Panc1 (cell line): ENCODE data around the gene FAM20A.

Source experiments
- POLR2AphosphoS5 ChIP-seq: IDR thresholded peaks from 2 replicates; pipeline ENCODE4 v1.6.1; 2012; ENCODE audit warnings: mild to moderate bottlenecking, low read depth, low read length, moderate library complexity
- TCF7L2 ChIP-seq: IDR thresholded peaks from 2 replicates; pipeline ENCODE4 v1.6.1; 2011; ENCODE audit warnings: mild to moderate bottlenecking, low read depth, low read length, inconsistent platforms
- TF ChIP-seq, protein P1 (sequence below): fragments of 450-650 bp; IDR thresholded peaks from 2 replicates; pipeline ENCODE4 v1.5.1; 2017; ENCODE audit warnings: mild to moderate bottlenecking

DNA sequence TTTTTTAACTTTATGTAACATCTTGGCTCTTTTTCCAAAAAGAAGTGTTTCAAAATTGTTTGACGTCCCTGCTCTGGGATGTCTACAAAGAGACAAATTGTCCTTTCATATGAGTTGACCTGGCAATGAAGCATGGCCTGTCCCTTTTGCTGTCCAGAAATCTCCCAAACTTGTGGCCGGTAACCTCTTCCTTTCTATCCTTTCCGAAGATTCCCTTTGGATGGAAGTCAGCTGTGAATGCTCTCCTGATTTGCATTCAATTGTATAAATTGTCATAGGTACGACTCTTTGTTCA is 40.9 kb upstream of the FAM20A start:
- TF ChIP-seq TCF7L2 (no peak), POLR2AphosphoS5 (no peak)
- TF ChIP-seq, protein P1, sequence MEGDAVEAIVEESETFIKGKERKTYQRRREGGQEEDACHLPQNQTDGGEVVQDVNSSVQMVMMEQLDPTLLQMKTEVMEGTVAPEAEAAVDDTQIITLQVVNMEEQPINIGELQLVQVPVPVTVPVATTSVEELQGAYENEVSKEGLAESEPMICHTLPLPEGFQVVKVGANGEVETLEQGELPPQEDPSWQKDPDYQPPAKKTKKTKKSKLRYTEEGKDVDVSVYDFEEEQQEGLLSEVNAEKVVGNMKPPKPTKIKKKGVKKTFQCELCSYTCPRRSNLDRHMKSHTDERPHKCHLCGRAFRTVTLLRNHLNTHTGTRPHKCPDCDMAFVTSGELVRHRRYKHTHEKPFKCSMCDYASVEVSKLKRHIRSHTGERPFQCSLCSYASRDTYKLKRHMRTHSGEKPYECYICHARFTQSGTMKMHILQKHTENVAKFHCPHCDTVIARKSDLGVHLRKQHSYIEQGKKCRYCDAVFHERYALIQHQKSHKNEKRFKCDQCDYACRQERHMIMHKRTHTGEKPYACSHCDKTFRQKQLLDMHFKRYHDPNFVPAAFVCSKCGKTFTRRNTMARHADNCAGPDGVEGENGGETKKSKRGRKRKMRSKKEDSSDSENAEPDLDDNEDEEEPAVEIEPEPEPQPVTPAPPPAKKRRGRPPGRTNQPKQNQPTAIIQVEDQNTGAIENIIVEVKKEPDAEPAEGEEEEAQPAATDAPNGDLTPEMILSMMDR: no peak
